H1 (cell line): ENCODE measurements around the gene BTG3. TPM values are rescaled to one million over a fixed set of nuclear protein-coding genes. Genes with fewer than 3 reads are reported as not detected.

Experiments used
- ASH2L ChIP-seq: fragments of 200-600, 300-600 bp; sonication (generic); IDR thresholded peaks from one replicate; pipeline ENCODE4 v1.7.1; 2017; ENCODE audit warnings: low read length
- BACH1 ChIP-seq: IDR thresholded peaks from 2 replicates; pipeline ENCODE4 v1.6.1; 2012; ENCODE audit warnings: low read length, improper control_type of control experiment
- CHD1 ChIP-seq: IDR thresholded peaks from 2 replicates; pipeline ENCODE4 v1.6.1; 2012; ENCODE audit warnings: low read depth, low read length, improper control_type of control experiment
- CHD7 ChIP-seq: fragments of 300-600 bp; sonication (generic); IDR thresholded peaks from 2 replicates; pipeline ENCODE4 v1.7.1; 2012; ENCODE audit warnings: low read length, moderate library complexity, mild to moderate bottlenecking, inconsistent platforms; ENCODE audit not compliant: insufficient replicate concordance
- CREB1 ChIP-seq: IDR thresholded peaks from 2 replicates; pipeline ENCODE4 v1.6.1; 2012; ENCODE audit warnings: inconsistent platforms
- EZH2 ChIP-seq: fragments of 200-600 bp; sonication (generic); IDR thresholded peaks from 2 replicates; pipeline ENCODE4 v1.7.1; 2012; ENCODE audit warnings: low read depth, mild to moderate bottlenecking, moderate library complexity, low read length, inconsistent platforms; ENCODE audit not compliant: severe bottlenecking
- KDM1A ChIP-seq: fragments of 200-600, 300-600 bp; sonication (generic); IDR thresholded peaks from 2 replicates; pipeline ENCODE4 v1.7.1; 2016; ENCODE audit warnings: mild to moderate bottlenecking, low read length, borderline replicate concordance
- SIRT6 ChIP-seq: IDR thresholded peaks from one replicate; pipeline ENCODE4 v1.7.1; 2012; ENCODE audit warnings: low read length, inconsistent platforms
- SUZ12 ChIP-seq: fragments of 200-600 bp; sonication (generic); IDR thresholded peaks from 2 replicates; pipeline ENCODE4 v1.6.1; 2012; ENCODE audit warnings: mild to moderate bottlenecking, inconsistent platforms, low read length, moderate library complexity, mixed read lengths
- polyA plus RNA-seq, 7 experiments: library from polyadenylated mRNA; depleted of rRNA in 3 of 7; stranded (reverse) in 5 of 7; unstranded in 2 of 7; fragments of >200 nt in 5 of 7; fragments of 200-250 nt in 2 of 7; gene quantifications; 1 replicate in 5 of 7; 2 replicates in 1 of 7; 4 replicates in 1 of 7; pipeline versions ENCODE4 v1.2.1 to v1.2.3, GENCODE V29; 2011 to 2013; ENCODE audit warnings: missing spikeins in 2 of 7, mixed read lengths in 2 of 7
- total RNA-seq: library from RNA; stranded (reverse); fragmentation: NEBNext Ultra II Directional; extraction: Animal tissue kit (Norgen Biotek cat#: 25700); gene quantifications from 2 replicates; pipeline ENCODE4 v1.2.1, GENCODE V29; 2021

The BTG3 gene
- total and polyA plus RNA-seq, 2 of the 8 experiments (the other 6 are each of a cell fraction or from before 2014, with no cell fraction given) = 13.6 to 25.9 TPM

GRCh38 chr21:17650292-17650691, 37.6 kb upstream of the BTG3 start (continued):
- TF ChIP-seq CHD7 (no peak), SUZ12 (no peak), ASH2L (no peak), KDM1A (no peak), SIRT6 (no peak), CHD1 (no peak), EZH2 (no peak), CREB1 (no peak), BACH1 (no peak)
